ENCODE results near the gene METTL21C. TPM values are rescaled to one million over a fixed set of nuclear protein-coding genes. Genes with fewer than 3 reads are reported as not detected.

METTL21C gene
- under 0.01 TPM in 1 of 2 replicates, not detected in the other for total RNA-seq

DNA sequence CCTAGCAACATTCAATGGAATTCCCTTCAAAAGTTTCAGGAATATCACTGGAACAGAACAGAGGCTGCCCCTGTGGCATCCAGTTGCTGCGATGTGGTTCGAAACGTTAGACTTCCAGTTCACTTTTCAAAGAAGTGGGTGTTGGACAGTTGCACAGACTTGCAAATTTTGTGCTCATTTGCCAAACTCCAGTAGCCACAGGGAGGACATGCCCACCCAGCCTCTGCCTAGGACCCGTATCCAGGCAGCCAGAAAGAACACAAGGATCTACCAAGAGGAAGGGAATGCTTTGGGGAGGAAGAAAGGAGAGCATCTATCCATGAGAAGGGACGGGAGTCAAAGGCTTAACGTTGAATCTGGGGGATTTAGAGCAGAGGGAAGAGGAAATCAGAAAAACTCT, at the start of gene METTL21C:
Gene METTL21C, minus strand, starts transcription at position 108 of the 400 bp plus-strand sequence. CDS start 546 bp downstream, outside the sequence.

Other genes with a start within 250 kb of the METTL21C start
- 37.5 and 73.8 TPM in 2 replicates for gene TPP2, start 98.1 kb downstream of the METTL21C start, total RNA-seq
- 13.5 and 37.2 TPM in 2 replicates for gene TEX30, start 78.7 kb upstream of the METTL21C start, total RNA-seq
- gene POGLUT2, start 103.9 kb upstream of the METTL21C start, total RNA-seq, result 24.0 and 25.5 TPM in 2 replicates
- 16.1 and 21.7 TPM in 2 replicates for gene BIVM, start 104.1 kb upstream of the METTL21C start, total RNA-seq
- gene ERCC5, start 151.0 kb upstream of the METTL21C start, total RNA-seq, result 53.9 and 78.9 TPM in 2 replicates

Data from regular cardiac myocyte (primary cell).